Liver (tissue), 9 donors: ENCODE results near the gene PGBD5. TPM values are rescaled to one million over a fixed set of nuclear protein-coding genes. Genes with fewer than 3 reads are reported as not detected.

Experiments used
- DNase-seq: peaks from one replicate; pipeline ENCODE4 v3.0.0-alpha.2; 2017; ENCODE audit warnings: low spot score
- H3K27ac ChIP-seq, 2 donors: one replicate each; pipeline ENCODE4 v1.7.0; 2013; ENCODE audit warnings: inconsistent platforms in 2 of 2, low read length in 2 of 2, control low read depth in 1 of 2, low read depth in 1 of 2, mild to moderate bottlenecking in 1 of 2
- H3K27me3 ChIP-seq, 4 donors: one replicate each; pipeline versions ENCODE4 v1.6.1 to v1.7.0; 2013; ENCODE audit warnings: low read length in 3 of 4, inconsistent platforms in 1 of 4, mild to moderate bottlenecking in 1 of 4, moderate library complexity in 1 of 4; ENCODE audit not compliant: control insufficient read depth in 4 of 4, insufficient read depth in 4 of 4
- H3K36me3 ChIP-seq, 4 donors: one replicate each; pipeline versions ENCODE4 v1.6.1 to v1.7.0; 2013; ENCODE audit warnings: low read length in 3 of 4, mild to moderate bottlenecking in 3 of 4, low read depth in 1 of 4, moderate library complexity in 1 of 4; ENCODE audit not compliant: control insufficient read depth in 4 of 4, insufficient read depth in 3 of 4
- H3K4me1 ChIP-seq, 4 donors: one replicate each; pipeline versions ENCODE4 v1.6.1 to v1.7.0; 2013; ENCODE audit warnings: low read length in 3 of 4, mild to moderate bottlenecking in 3 of 4, moderate library complexity in 1 of 4; ENCODE audit not compliant: control insufficient read depth in 4 of 4, insufficient read depth in 4 of 4
- H3K4me3 ChIP-seq, 3 donors: one replicate each; pipeline versions ENCODE4 v1.6.1 to v1.7.0; 2013; ENCODE audit warnings: low read length in 3 of 3, control low read depth in 1 of 3, low read depth in 1 of 3, mild to moderate bottlenecking in 1 of 3
- H3K9ac ChIP-seq, 2 donors: one replicate each; pipeline ENCODE4 v1.7.0; 2013; ENCODE audit warnings: low read length in 2 of 2, mild to moderate bottlenecking in 2 of 2, moderate library complexity in 2 of 2, control low read depth in 1 of 2, low read depth in 1 of 2
- H3K9me3 ChIP-seq, 4 donors: one replicate each; pipeline versions ENCODE4 v1.6.1 to v1.7.0; 2013; ENCODE audit warnings: low read length in 3 of 4; ENCODE audit not compliant: control insufficient read depth in 4 of 4
- ATF3 ChIP-seq: IDR thresholded peaks from 2 replicates; pipeline ENCODE4 v1.6.1; 2016; ENCODE audit warnings: antibody characterized with exemption
- CTCF ChIP-seq: fragments of 150-350 bp; IDR thresholded peaks from 2 replicates; pipeline ENCODE4 v1.5.1; 2017; ENCODE audit warnings: improper control_type of control experiment, low read depth, low read length; ENCODE audit not compliant: missing input control
- EGR1 ChIP-seq, 2 donors: IDR thresholded peaks; 2 replicates each; pipeline ENCODE4 v1.6.1; 2016 to 2018; ENCODE audit warnings: antibody characterized with exemption in 2 of 2, low read depth in 2 of 2
- FOXA2 ChIP-seq: IDR thresholded peaks from 2 replicates; pipeline ENCODE4 v1.6.1; 2016; ENCODE audit warnings: antibody characterized with exemption
- GABPA ChIP-seq, 2 donors: IDR thresholded peaks in 1 of 2; conservative IDR thresholded peaks in 1 of 2; 2 replicates each; pipeline ENCODE4 v1.6.1; 2016; ENCODE audit warnings: antibody characterized with exemption in 2 of 2, mild to moderate bottlenecking in 1 of 2, moderate library complexity in 1 of 2
- HNF4A ChIP-seq, 2 donors: conservative IDR thresholded peaks; 2 replicates each; pipeline ENCODE4 v1.6.1; 2016; ENCODE audit warnings: antibody characterized with exemption in 2 of 2, mild to moderate bottlenecking in 2 of 2
- JUND ChIP-seq, 2 donors: IDR thresholded peaks; 2 replicates each; pipeline ENCODE4 v1.6.1; 2016; ENCODE audit warnings: antibody characterized with exemption in 2 of 2
- MAX ChIP-seq: IDR thresholded peaks from 2 replicates; pipeline ENCODE4 v1.6.1; 2016; ENCODE audit warnings: antibody characterized with exemption
- NR2F2 ChIP-seq: IDR thresholded peaks from 2 replicates; pipeline ENCODE4 v1.6.1; 2016; ENCODE audit warnings: antibody characterized with exemption
- RAD21 ChIP-seq, 2 donors: IDR thresholded peaks; 2 replicates each; pipeline ENCODE4 v1.6.1; 2016; ENCODE audit warnings: antibody characterized with exemption in 2 of 2, mild to moderate bottlenecking in 2 of 2
- REST ChIP-seq: IDR thresholded peaks from 2 replicates; pipeline ENCODE4 v1.6.1; 2016; ENCODE audit warnings: antibody characterized with exemption, mild to moderate bottlenecking
- RXRA ChIP-seq, 2 donors: IDR thresholded peaks; 2 replicates each; pipeline ENCODE4 v1.6.1; 2017 to 2018; ENCODE audit warnings: antibody characterized with exemption in 2 of 2, mild to moderate bottlenecking in 1 of 2
- TAF1 ChIP-seq: conservative IDR thresholded peaks from 2 replicates; pipeline ENCODE4 v1.6.1; 2016; ENCODE audit warnings: antibody characterized with exemption, mild to moderate bottlenecking
- YY1 ChIP-seq: IDR thresholded peaks from 2 replicates; pipeline ENCODE4 v1.6.1; 2016; ENCODE audit warnings: antibody characterized with exemption, mild to moderate bottlenecking
- WGBS: extraction: QIAGEN DNeasy Blood & Tissue Kit; methylation state at CpG from one replicate; pipeline ENCODE4 v1.1.7; 2013; 5-methylcytosine and 5-hydroxymethylcytosine counted together
- polyA plus RNA-seq, 2 donors: library from polyadenylated mRNA; stranded (reverse) in 1 of 2; unstranded in 1 of 2; fragments of 200-250 nt in 1 of 2; fragments of >200 nt in 1 of 2; fragmentation: Nextera tagmentation in 1 of 2; extraction: Ambion mirVana in 1 of 2; gene quantifications; one replicate each; pipeline versions ENCODE4 v1.2.1 to v1.2.3, GENCODE V29; 2013 to 2015
- total RNA-seq, 2 donors: library from RNA; depleted of rRNA; stranded (reverse); fragments of >200 nt; gene quantifications; one replicate each; pipeline ENCODE4 v1.2.3, GENCODE V29; 2014
- donor health status: healthy.
- donor health status: healthy.
- donor health status: healthy.
- donor health status: healthy.
- donor health status: healthy.

PGBD5 gene
- total and polyA plus RNA-seq, 4 donors, result 0.88 to 5.4 (median 2.7) TPM

GRCh38 chr1:230366504-230366915 is 59.6 kb downstream of the PGBD5 start:
- H3K4me1 ChIP-seq, result peaks cover 0 to 3% (median 0%) of the 10 kb centered on the region in 4 donors
- H3K9ac ChIP-seq, result no peak overlapping the region
- WGBS, result 85% methylated on average over 7 of the region's 7 CpGs
- no peaks in the 10 kb centered on the region for H3K36me3 ChIP-seq
- no peak overlapping the region for H3K27ac ChIP-seq
- no peaks in the 10 kb centered on the region for H3K9me3 ChIP-seq
- no peaks in the 10 kb centered on the region for H3K27me3 ChIP-seq
- no peak overlapping the region for H3K4me3 ChIP-seq
- DNase-seq, result no peak
- peak; percentile 33 for TF ChIP-seq REST
- TF ChIP-seq JUND (IDR thresholded peaks at IDR 0.05), result no peak

GRCh38 chr1:230365723-230366307 is 60.3 kb downstream of the PGBD5 start:
- Histone ChIP-seq H3K27me3 (no peaks in the 10 kb centered on the region), H3K4me1 (peaks cover 0 to 3% (median 0%) of the 10 kb centered on the region in 4 donors), H3K36me3 (no peaks in the 10 kb centered on the region), H3K4me3 (no peak overlapping the region), H3K9ac (no peak overlapping the region), H3K9me3 (no peaks in the 10 kb centered on the region), H3K27ac (no peak overlapping the region)
- WGBS, result 69% methylated on average over 3 of the region's 3 CpGs
- TF ChIP-seq HNF4A (conservative IDR thresholded peaks at IDR 0.05), result peak in 1 of 2 donors; percentile 3
- no peak for TF ChIP-seq GABPA (IDR thresholded peaks at IDR 0.05 in 1 of 2, conservative IDR thresholded peaks at IDR 0.05 in 1 of 2)
- TF ChIP-seq RXRA (IDR thresholded peaks at IDR 0.05), result peak in 1 of 2 donors; percentile 5
- TF ChIP-seq JUND (IDR thresholded peaks at IDR 0.05), result no peak
- no peak for TF ChIP-seq TAF1
- TF ChIP-seq EGR1 (IDR thresholded peaks at IDR 0.05; ENCODE audit: low read depth in 2 of 2), result no peak
- no peak for TF ChIP-seq YY1
- peak; percentile 38 to 46 for TF ChIP-seq RAD21 (IDR thresholded peaks at IDR 0.05)
- TF ChIP-seq CTCF, result peak; percentile 14
- no peak for TF ChIP-seq FOXA2
- no peak for TF ChIP-seq NR2F2
- no peak for TF ChIP-seq ATF3
- TF ChIP-seq MAX, result no peak
- TF ChIP-seq REST, result no peak
- no peak for DNase-seq
